HK-2 (cell line): Measurements from ENCODE around the gene GRM8.

Source experiments
- DNase-seq: peaks from one replicate; pipeline ENCODE4 v3.0.0-alpha.2; 2018; ENCODE audit not compliant: unreplicated experiment

Gene GRM8

GRCh38 chr7:127230192-127230925 lies 22.4 kb downstream of the GRM8 start:
- DNase-seq, result no peak

GRCh38 chr7:127226685-127227374 lies 25.9 kb downstream of the GRM8 start:
- DNase-seq, result no peak

GRCh38 chr7:127221731-127222130 lies 31.0 kb downstream of the GRM8 start:
- DNase-seq, result no peak

GRCh38 chr7:127214956-127215718 lies 37.6 kb downstream of the GRM8 start:
- no peak for DNase-seq

- no peak for DNase-seq
These were observed 42.9 kb downstream of the GRM8 start for GRCh38 chr7:127209886-127210285.

GRCh38 chr7:127208860-127209259 lies 43.9 kb downstream of the GRM8 start:
- no peak for DNase-seq

GRCh38 chr7:127208351-127208750 lies 44.4 kb downstream of the GRM8 start:
- DNase-seq, result no peak

- no peak for DNase-seq
These were observed 44.9 kb downstream of the GRM8 start for GRCh38 chr7:127207806-127208205.

GRCh38 chr7:127207230-127207629 lies 45.5 kb downstream of the GRM8 start:
- DNase-seq, result no peak

GRCh38 chr7:127194571-127194970 lies 58.2 kb downstream of the GRM8 start:
- DNase-seq, result no peak

- no peak for DNase-seq
These were observed 62.9 kb downstream of the GRM8 start for GRCh38 chr7:127189886-127190285.

- no peak for DNase-seq
These were observed 63.7 kb downstream of the GRM8 start for GRCh38 chr7:127189074-127189473.

- no peak for DNase-seq
These were observed 65.0 kb downstream of the GRM8 start for GRCh38 chr7:127187740-127188139.

- no peak for DNase-seq
These were observed 66.1 kb downstream of the GRM8 start for GRCh38 chr7:127186686-127187085.

- DNase-seq, result no peak
These were observed 75.6 kb downstream of the GRM8 start for GRCh38 chr7:127177156-127177555.

- DNase-seq, result no peak
These were observed 90.4 kb downstream of the GRM8 start for GRCh38 chr7:127162366-127162765.

- DNase-seq, result no peak
These were observed 94.1 kb downstream of the GRM8 start for GRCh38 chr7:127158659-127159058.

- DNase-seq, result no peak
These were observed 97.8 kb downstream of the GRM8 start for GRCh38 chr7:127154958-127155357.

GRCh38 chr7:127154101-127154500 lies 98.6 kb downstream of the GRM8 start:
- DNase-seq, result no peak

GRCh38 chr7:127153315-127153714 lies 99.4 kb downstream of the GRM8 start:
- no peak for DNase-seq

GRCh38 chr7:127152423-127152822 lies 100.3 kb downstream of the GRM8 start:
- DNase-seq, result no peak

- DNase-seq, result no peak
These were observed 101.4 kb downstream of the GRM8 start for GRCh38 chr7:127151379-127151778.

- DNase-seq, result no peak
These were observed 102.2 kb downstream of the GRM8 start for GRCh38 chr7:127150543-127150942.
